Stimulated activated CD8-positive, alpha-beta memory T cell treated with anti-CD3 and anti-CD28 coated beads, Interleukin-4, amount 100 ng/mL, for 4 hours (primary cell): ENCODE data around the gene PARP8.

Experiments
- DNase-seq, 2 donors: peaks; one replicate each; pipeline ENCODE4 v3.0.0-alpha.2; 2020; ENCODE audit warnings: low read depth in 2 of 2, low spot score in 1 of 2

Gene PARP8

DNA sequence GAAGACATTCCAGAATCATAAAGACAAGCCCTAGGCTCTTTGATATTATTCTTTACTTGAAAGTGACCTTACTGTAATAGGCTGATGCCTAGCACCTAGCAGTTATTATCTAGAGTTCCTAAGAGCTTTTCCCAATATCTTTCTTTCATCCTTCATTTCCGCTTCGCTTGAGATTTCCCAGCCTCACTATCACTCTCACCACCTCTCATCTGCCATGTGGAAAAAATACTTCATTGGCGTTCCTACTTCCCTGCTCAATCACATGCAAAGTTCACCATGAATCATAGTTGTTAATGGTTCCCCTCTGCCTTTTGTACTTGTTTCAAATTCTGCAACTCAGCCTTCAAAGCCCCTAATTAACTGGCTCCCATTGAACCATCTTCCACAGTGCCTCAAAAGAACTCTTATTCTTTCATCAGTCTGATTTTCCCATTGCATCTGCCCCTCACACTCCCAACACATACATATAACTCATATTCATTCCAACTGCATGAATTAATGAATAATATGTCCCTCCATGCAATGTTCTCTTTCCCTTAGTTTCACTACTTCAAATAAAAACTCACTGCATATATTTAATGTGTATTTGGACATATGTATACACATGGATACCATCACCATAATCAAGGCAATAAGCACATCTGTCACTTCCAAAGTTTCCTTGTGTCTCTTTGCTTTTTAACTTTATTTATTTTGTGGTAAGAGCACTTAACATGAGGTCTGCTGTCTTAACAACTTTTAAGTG lies 221.6 kb downstream of the PARP8 start:
- no peak for DNase-seq

GRCh38 chr5:50888751-50889150 lies 222.3 kb downstream of the PARP8 start:
- DNase-seq: no peak

GRCh38 chr5:50889790-50890189 lies 223.4 kb downstream of the PARP8 start:
- DNase-seq: no peak
